Measurements from ENCODE around the gene OR10J5.
A peak's percentile ranks its signal among the peaks of the same experiment; 100 is the strongest.

OR10J5 gene

DNA sequence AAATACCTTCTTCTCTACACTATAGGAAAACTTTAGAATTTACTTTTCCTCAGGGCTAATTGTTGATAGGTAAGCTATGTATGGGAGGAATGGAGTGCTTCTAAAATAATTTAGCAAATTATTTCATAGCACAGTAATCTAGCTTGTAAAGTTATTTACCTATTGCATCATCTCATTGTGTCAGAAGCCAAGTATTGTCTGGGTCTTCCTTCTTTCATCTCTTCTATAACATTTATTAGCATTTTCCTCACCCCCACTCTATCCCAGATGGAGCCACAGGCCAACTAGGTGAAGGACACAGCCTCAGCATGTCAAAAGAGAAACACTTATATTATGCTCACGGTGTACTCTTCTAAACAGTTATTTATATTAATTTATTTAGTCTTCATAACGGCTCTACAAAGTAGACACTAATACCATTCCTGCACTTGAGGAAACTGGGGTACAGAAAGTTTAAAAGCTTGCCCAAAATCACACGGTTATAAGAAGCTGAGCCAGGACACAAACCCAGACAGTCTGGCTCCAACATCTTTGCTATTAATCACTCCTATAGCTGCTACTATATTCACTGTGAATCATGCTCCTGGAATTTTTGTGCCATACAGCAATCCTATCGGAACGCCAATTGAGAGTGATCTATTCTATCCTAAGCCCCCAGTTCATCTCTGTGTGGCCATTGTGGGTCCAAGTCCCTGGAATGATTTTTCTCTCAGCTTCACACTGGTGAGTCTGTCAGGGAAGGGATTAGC is 43.1 kb downstream of the OR10J5 start:
- TF ChIP-seq, protein P1, sequence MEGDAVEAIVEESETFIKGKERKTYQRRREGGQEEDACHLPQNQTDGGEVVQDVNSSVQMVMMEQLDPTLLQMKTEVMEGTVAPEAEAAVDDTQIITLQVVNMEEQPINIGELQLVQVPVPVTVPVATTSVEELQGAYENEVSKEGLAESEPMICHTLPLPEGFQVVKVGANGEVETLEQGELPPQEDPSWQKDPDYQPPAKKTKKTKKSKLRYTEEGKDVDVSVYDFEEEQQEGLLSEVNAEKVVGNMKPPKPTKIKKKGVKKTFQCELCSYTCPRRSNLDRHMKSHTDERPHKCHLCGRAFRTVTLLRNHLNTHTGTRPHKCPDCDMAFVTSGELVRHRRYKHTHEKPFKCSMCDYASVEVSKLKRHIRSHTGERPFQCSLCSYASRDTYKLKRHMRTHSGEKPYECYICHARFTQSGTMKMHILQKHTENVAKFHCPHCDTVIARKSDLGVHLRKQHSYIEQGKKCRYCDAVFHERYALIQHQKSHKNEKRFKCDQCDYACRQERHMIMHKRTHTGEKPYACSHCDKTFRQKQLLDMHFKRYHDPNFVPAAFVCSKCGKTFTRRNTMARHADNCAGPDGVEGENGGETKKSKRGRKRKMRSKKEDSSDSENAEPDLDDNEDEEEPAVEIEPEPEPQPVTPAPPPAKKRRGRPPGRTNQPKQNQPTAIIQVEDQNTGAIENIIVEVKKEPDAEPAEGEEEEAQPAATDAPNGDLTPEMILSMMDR (conservative IDR thresholded peaks at IDR 0.05; ENCODE audit: low read length): no peak
- DNase-seq (ENCODE audit: low read depth): peak; percentile 53
- no peak overlapping the region for H3K4me3 ChIP-seq (ENCODE audit: low read length)
